BE2C (cell line): ENCODE data around the gene FOSL2.

Experiments
- DNase-seq: peaks from one replicate; pipeline ENCODE4 v3.0.0-alpha.2; 2020
- H3K27me3 ChIP-seq: fragments of 250-450 bp; sonication (Bioruptor Pico); 2 replicates; pipeline ENCODE4 v1.5.1; 2020; ENCODE audit warnings: mild to moderate bottlenecking
- H3K36me3 ChIP-seq: fragments of 250-450 bp; sonication (Bioruptor Pico); 2 replicates; pipeline ENCODE4 v1.5.1; 2020; ENCODE audit warnings: mild to moderate bottlenecking
- H3K4me1 ChIP-seq: fragments of 250-450 bp; sonication (Bioruptor Pico); 2 replicates; pipeline ENCODE4 v1.5.1; 2020
- H3K4me3 ChIP-seq: 2 replicates; pipeline ENCODE4 v1.5.1; 2011; ENCODE audit warnings: low read depth, low read length
- H3K9me3 ChIP-seq: fragments of 250-450 bp; sonication (Bioruptor Pico); 2 replicates; pipeline ENCODE4 v1.5.1; 2020
- CTCF ChIP-seq: IDR thresholded peaks from 2 replicates; pipeline ENCODE4 v1.5.1; 2012; ENCODE audit warnings: mild to moderate bottlenecking, low read depth, low read length

FOSL2 gene

GRCh38 chr2:28439127-28439526, 46.5 kb downstream of the FOSL2 start:
- H3K4me1 ChIP-seq = no peaks in the 10 kb centered on the region
- no peak for TF ChIP-seq CTCF
- H3K36me3 ChIP-seq = no peaks in the 10 kb centered on the region
- H3K9me3 ChIP-seq = no peaks in the 10 kb centered on the region
- H3K27me3 ChIP-seq = no peaks in the 10 kb centered on the region
- no peak overlapping the region for H3K4me3 ChIP-seq
- no peak for DNase-seq

DNA sequence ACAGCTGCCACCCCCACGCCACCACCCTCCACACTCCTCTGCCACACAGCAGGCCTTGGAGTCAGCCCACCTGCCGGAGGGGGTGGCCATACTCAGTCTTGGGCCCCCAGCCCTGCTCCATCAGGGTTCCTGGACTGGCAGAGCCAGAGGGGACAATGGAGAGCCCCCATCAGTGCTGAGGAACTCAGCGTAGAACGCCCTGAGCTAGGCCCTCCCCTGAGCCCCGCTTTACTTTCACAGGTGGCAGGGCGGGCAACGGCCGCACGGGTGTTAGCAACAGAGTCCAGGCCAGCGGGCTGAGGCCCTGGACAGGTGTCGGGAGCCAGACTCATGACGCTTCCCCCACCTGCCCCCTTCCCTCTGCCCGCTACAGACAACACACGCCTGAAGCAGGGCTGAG, 47.1 kb downstream of the FOSL2 start:
- Histone ChIP-seq H3K4me3 (no peak overlapping the region), H3K4me1 (no peaks in the 10 kb centered on the region), H3K27me3 (no peaks in the 10 kb centered on the region), H3K36me3 (no peaks in the 10 kb centered on the region), H3K9me3 (no peaks in the 10 kb centered on the region)
- no peak for TF ChIP-seq CTCF
- no peak for DNase-seq

DNA sequence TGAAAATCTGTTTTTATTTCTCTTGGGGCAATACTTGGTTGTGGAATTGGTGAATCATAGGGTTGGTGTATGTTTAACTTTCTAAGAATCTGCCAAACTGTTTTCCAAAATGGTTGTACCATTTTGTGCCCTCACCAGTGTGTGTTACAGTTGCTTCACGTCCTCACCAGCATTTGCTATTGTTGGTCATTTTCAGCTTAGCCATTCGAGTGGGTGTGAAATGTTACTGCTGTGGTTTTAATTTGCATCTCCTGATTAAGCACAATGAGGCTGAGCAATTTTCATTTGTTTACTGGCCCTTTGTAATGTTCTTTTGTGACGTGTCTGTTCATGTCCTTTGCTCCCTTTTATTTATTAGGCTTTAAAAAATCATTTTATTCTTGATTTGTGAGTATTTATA, 49.7 kb downstream of the FOSL2 start:
- no peak overlapping the region for H3K4me3 ChIP-seq
- H3K9me3 ChIP-seq = no peaks in the 10 kb centered on the region
- H3K4me1 ChIP-seq = no peaks in the 10 kb centered on the region
- DNase-seq = no peak
- no peaks in the 10 kb centered on the region for H3K27me3 ChIP-seq
- TF ChIP-seq CTCF = no peak
- no peaks in the 10 kb centered on the region for H3K36me3 ChIP-seq

GRCh38 chr2:28444956-28445355, 52.3 kb downstream of the FOSL2 start:
- DNase-seq = no peak
- no peaks in the 10 kb centered on the region for H3K9me3 ChIP-seq
- H3K27me3 ChIP-seq = no peaks in the 10 kb centered on the region
- TF ChIP-seq CTCF = no peak
- H3K36me3 ChIP-seq = no peaks in the 10 kb centered on the region
- peaks cover 3% of the 10 kb centered on the region; the same call in 1 of the 2 replicates for H3K4me1 ChIP-seq
- H3K4me3 ChIP-seq = no peak overlapping the region

- TF ChIP-seq CTCF = no peak
- no peak for DNase-seq
These were observed 53.0 kb downstream of the FOSL2 start for GRCh38 chr2:28445448-28446258.

DNA sequence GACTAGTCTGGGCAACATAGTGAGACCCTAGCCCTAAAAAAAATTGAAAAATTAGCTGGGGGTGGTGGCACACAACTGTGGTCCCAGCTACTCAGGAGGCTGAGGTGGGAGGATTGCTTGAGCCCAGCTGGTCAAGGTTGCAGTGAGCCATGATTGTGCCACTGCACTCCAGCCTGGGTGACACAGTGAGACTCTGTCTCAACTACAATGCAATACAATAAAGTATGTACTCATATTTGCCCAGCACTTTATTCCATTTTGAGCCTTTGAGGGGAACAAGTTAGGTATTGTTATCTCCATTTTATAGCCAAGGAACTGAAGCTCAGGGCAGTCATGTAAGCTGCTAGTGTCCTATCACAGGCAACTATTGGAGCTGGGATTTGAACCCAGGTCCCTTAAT, 53.9 kb downstream of the FOSL2 start:
- no peak for TF ChIP-seq CTCF
- Histone ChIP-seq H3K4me3 (no peak overlapping the region), H3K9me3 (no peaks in the 10 kb centered on the region), H3K36me3 (no peaks in the 10 kb centered on the region), H3K27me3 (no peaks in the 10 kb centered on the region), H3K4me1 (peaks cover 3% of the 10 kb centered on the region; the same call in 1 of the 2 replicates)
- no peak for DNase-seq

More at GRCh38 chr2:28445448-28446258, 53.0 kb downstream of the FOSL2 start:
- no peak overlapping the region for H3K4me3 ChIP-seq
- H3K36me3 ChIP-seq = no peaks in the 10 kb centered on the region
- H3K9me3 ChIP-seq = no peaks in the 10 kb centered on the region
- H3K27me3 ChIP-seq = no peaks in the 10 kb centered on the region
- peaks cover 3% of the 10 kb centered on the region; the same call in 1 of the 2 replicates for H3K4me1 ChIP-seq
